GM21619 (cell line): ENCODE results near the gene INTS13.
"Not testable (repeated sequence)": the region's sequence is repeated elsewhere in the genome, so short reads cannot be mapped to it uniquely, and the experiment has no call there.

Experiments used
- ATAC-seq: cut with Tn5 transposase; IDR thresholded peaks from one replicate; pipeline ENCODE4 v1.9.1; 2021; ENCODE audit not compliant: unreplicated experiment

The INTS13 gene

GRCh38 chr12:26937863-26938700 is at the start of gene INTS13, which contains the start of gene FGFR1OP2:
Gene INTS13, minus strand, starts transcription at chr12:26937981. Its CDS starts 1,178 bp downstream, at chr12:26936803.
Gene FGFR1OP2, plus strand, starts transcription at chr12:26938470. Its CDS starts 15,689 bp downstream, at chr12:26954159.
- ATAC-seq = peak; percentile 81

- ATAC-seq = no peak
These were observed 45.1 kb upstream of the INTS13 start for GRCh38 chr12:26982866-26983265.

GRCh38 chr12:26979733-26980132 is 42.0 kb upstream of the INTS13 start:
- ATAC-seq = no peak

- no peak for ATAC-seq
These were observed 41.0 kb upstream of the INTS13 start for GRCh38 chr12:26978801-26979200.

- no peak for ATAC-seq
These were observed 38.9 kb upstream of the INTS13 start for GRCh38 chr12:26976687-26977086.

- ATAC-seq = peak; percentile 98
These were observed 34.2 kb upstream of the INTS13 start for GRCh38 chr12:26971963-26972362.

GRCh38 chr12:26970136-26970535 is 32.4 kb upstream of the INTS13 start:
- no peak for ATAC-seq

- no peak for ATAC-seq
These were observed 29.1 kb upstream of the INTS13 start for GRCh38 chr12:26966842-26967241.

GRCh38 chr12:26963413-26963812 is 25.6 kb upstream of the INTS13 start:
- no peak for ATAC-seq

GRCh38 chr12:26961803-26962202 is 24.0 kb upstream of the INTS13 start:
- ATAC-seq = no peak

- ATAC-seq = not testable (repeated sequence)
These were observed 23.6 kb upstream of the INTS13 start for GRCh38 chr12:26961391-26961790.

- no peak for ATAC-seq
These were observed 16.2 kb upstream of the INTS13 start for GRCh38 chr12:26954027-26954426.

- no peak for ATAC-seq
These were observed 15.7 kb upstream of the INTS13 start for GRCh38 chr12:26953447-26953846.

- no peak for ATAC-seq
These were observed 10.5 kb upstream of the INTS13 start for GRCh38 chr12:26948309-26948708.

- no peak for ATAC-seq
These were observed 3.4 kb upstream of the INTS13 start for GRCh38 chr12:26941215-26941594.

GRCh38 chr12:26940516-26941214 is 2.9 kb upstream of the INTS13 start:
- ATAC-seq = no peak

- no peak for ATAC-seq
These were observed 2.2 kb upstream of the INTS13 start for GRCh38 chr12:26939953-26940352.

- ATAC-seq = no peak
These were observed 1.5 kb upstream of the INTS13 start for GRCh38 chr12:26939192-26939832.

- peak; percentile 2 for ATAC-seq
These were observed 901 bp upstream of the INTS13 start for GRCh38 chr12:26938701-26939062.

- no peak for ATAC-seq
These were observed 328 bp downstream of the INTS13 start for GRCh38 chr12:26937443-26937862.

GRCh38 chr12:26936559-26937442 is 980 bp downstream of the INTS13 start:
- ATAC-seq = no peak
